T1000 (cell line): ENCODE measurements around the gene ECT2.
"Not testable (repeated sequence)": the region's sequence is repeated elsewhere in the genome, so short reads cannot be mapped to it uniquely, and the experiment has no call there.

Experiments used
- DNase-seq: peaks from one replicate; lab custom pipeline; 2025; ENCODE audit warnings: mixed read lengths; lab: John Stamatoyannopoulos, UW

Gene ECT2

DNA sequence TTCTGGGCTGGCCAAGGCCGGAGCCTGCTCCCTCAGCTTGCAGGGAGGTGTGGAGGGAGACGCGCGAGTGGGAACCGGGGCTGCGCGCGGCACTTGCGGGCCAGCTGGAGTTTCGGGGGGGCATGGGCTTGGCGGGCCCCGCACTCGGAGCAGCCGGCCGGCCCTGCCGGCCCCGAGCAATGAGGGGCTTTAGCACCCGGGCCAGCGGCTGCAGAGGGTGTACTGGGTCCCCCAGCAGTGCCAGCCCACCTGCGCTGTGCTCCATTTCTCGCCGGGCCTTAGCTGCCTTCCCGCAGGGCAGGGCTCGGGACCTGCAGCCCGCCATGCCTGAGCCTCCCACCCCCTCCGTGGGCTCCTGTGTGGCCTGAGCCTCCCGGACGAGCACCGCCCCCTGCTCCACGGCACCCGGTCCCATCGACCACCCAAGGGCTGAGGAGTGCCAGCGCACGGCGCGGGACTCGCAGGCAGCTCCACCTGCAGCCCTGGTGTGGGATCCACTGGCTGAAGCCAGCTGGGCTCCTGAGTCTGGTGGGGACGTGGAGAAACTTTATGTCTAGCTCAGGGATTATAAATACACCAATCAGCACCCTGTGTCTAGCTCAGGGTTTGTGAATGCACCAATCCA is 116.3 kb downstream of the ECT2 start:
- DNase-seq = not testable (repeated sequence)

DNA sequence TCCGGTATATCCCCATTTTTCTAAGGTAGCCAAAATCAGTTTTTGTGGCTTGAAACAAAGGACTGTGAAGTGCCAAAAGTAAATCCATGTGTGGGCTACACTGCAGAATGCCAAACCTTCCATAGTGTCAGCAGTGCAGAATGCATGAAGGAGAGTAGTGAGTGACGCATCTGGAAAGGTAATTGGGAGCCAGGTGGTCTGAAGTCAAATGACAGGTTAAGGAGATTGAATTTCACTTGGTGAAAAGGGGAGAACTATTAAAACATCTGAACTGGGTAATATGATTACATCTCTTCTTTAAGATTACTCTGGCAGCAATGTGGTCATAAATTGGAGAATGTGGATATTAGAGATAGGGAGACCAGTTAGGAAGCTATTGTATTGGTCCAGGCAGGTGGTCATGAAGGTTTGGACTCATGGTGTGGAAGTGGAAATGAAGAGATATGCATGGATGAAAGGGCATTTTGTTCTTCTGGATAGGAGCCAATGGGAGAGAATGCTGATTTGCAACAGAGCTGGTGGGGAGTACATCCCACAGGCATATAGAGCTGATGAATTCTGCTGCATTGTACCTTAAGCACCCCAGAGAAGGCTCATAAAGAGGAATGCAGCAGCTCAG is 118.2 kb downstream of the ECT2 start:
- DNase-seq = no peak

DNA sequence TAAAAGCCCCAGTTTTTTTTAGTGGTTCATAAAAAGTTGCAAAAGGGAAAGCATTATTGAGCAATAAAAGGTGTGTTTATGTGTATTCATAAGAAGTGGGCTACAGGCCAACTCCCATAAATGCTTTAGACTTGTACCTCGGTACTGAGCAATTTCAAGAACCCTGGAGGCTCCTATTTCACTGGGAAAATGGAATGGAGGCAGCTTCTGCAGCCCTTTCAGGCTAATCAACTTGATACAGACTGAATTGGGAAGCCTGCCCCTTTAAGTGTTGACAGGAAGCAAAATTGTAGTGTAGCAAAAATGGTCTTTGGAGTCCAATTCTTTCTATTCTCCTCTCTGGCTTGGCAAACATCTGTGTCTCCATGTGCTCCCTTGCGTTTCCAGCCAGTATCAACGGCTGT is 118.8 kb downstream of the ECT2 start:
- no peak for DNase-seq

DNA sequence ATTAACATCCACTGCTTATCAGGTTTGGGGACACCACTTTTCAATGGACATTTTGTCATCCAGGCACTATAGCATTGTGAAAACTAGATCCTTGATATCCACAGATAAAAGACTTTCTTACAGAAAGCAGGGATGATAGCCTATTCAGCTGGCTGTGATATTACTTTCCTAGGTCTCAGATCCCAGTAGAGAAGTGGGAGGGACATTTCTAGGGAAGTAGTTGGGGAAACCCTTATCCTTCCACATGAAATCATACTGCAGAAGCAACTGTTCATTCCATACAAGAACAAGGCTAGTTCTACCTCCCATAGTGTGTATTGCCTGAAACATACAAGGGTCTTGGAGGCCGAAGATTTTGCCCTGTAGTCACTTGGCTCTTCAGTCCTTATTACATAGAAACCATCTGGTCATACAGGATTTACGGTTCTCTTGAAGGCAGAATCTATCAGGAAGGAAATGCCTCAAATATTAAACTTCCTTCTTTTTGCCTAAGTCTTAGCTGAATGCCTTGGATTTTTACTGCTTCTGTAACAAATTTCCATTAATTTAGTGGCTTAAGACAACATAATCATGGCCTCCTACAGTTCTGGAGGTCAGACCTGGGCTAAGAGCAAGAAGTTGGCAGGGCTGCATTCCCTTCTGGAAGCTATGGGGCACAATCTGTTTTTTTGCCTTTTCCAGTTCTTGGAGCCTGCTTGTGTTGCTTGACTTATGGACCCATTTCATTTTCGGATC is 119.4 kb downstream of the ECT2 start:
- no peak for DNase-seq
